A549 (cell line): Measurements from ENCODE around the gene AMDHD2. TPM values are rescaled to one million over a fixed set of nuclear protein-coding genes. Genes with fewer than 3 reads are reported as not detected.

Experiments
- ATAC-seq, 2 experiments: fragments of 200-7000 bp in 1 of 2; fragments of >200 bp in 1 of 2; cut with Nextera tagmentation in 1 of 2; cut with Tn5 transposase in 1 of 2; 3 replicates each; pipeline versions ENCODE4 v1.8.0 to v1.9.1; 2018 to 2020; ENCODE audit warnings: mild to moderate bottlenecking in 1 of 2, moderate library complexity in 1 of 2
- CTCF ChIA-PET: fragments of 300-600 bp; sonication (Branson Sonifier 250); formaldehyde crosslinking; extraction: SDS; loops from one replicate; lab custom pipeline; 2021; ENCODE audit warnings: antibody characterized with exemption, inconsistent platforms; lab: Yijun Ruan, JAX
- POLR2A ChIA-PET: fragments of 350-600 bp; formaldehyde crosslinking; extraction: SDS; loops from one replicate; lab custom pipeline; 2021; ENCODE audit warnings: antibody characterized with exemption, inconsistent platforms; lab: Yijun Ruan, JAX
- DNase-seq, 2 experiments: peaks; one replicate each; pipeline versions ENCODE4 v3.0.0 to v3.0.0-alpha.2; 2011 to 2016; ENCODE audit warnings: low read depth in 1 of 2, low spot score in 1 of 2
- FAIRE-seq: peaks from 2 replicates; lab custom pipeline; 2011; peaks lifted over from hg19 to GRCh38; lab: Jason Lieb, UNC
- H3K27ac ChIP-seq, 2 experiments: fragments of >200 bp; sonication (Bioruptor Twin); formaldehyde crosslinking; 3 replicates each; pipeline ENCODE4 v1.5.1; 2016 to 2017
- H3K4me1 ChIP-seq: fragments of >200 bp; sonication (Bioruptor Twin); formaldehyde crosslinking; 3 replicates; pipeline ENCODE4 v1.6.1; 2016
- H3K4me2 ChIP-seq: fragments of >200 bp; sonication (Bioruptor Twin); formaldehyde crosslinking; 3 replicates; pipeline ENCODE4 v1.6.1; 2016
- H3K4me3 ChIP-seq: fragments of >200 bp; sonication (Bioruptor Twin); formaldehyde crosslinking; 3 replicates; pipeline ENCODE4 v1.5.1; 2016
- H3K9me3 ChIP-seq: fragments of >200 bp; sonication (Bioruptor Twin); formaldehyde crosslinking; 3 replicates; pipeline ENCODE4 v1.6.1; 2016
- BCL3 ChIP-seq: fragments of >200 bp; sonication (Bioruptor Twin); formaldehyde crosslinking; IDR thresholded peaks from 3 replicates; pipeline ENCODE4 v1.6.1; 2016
- BHLHE40 ChIP-seq: IDR thresholded peaks from 2 replicates; pipeline ENCODE4 v1.6.1; 2012; ENCODE audit warnings: low read depth, low read length, inconsistent platforms
- CBX2 ChIP-seq: fragments of 200-600 bp; sonication (generic); IDR thresholded peaks from 2 replicates; pipeline ENCODE4 v1.6.1; 2016; ENCODE audit warnings: low read depth, mild to moderate bottlenecking, borderline replicate concordance
- CEBPB ChIP-seq, 2 experiments: fragments of >200 bp in 1 of 2; sonication (Bioruptor Twin) in 1 of 2; formaldehyde crosslinking in 1 of 2; IDR thresholded peaks; 2 replicates each; pipeline ENCODE4 v1.6.1; 2012 to 2016
- CHD2 ChIP-seq: fragments of 150-350 bp; IDR thresholded peaks from 2 replicates; pipeline ENCODE4 v1.6.1; 2014; ENCODE audit warnings: low read length; ENCODE audit not compliant: partially characterized antibody
- EHMT2 ChIP-seq: fragments of 200-600 bp; sonication (generic); IDR thresholded peaks from 2 replicates; pipeline ENCODE4 v1.6.1; 2016; ENCODE audit warnings: antibody characterized with exemption, low read depth, mild to moderate bottlenecking, moderate library complexity
- FOSL2 ChIP-seq, 2 experiments: fragments of 450-650 bp in 1 of 2; fragments of >200 bp in 1 of 2; sonication (Bioruptor Twin) in 1 of 2; formaldehyde crosslinking; IDR thresholded peaks; 2 replicates each; pipeline versions ENCODE4 v1.5.0 to v1.6.1; 2016 to 2020; ENCODE audit warnings: mild to moderate bottlenecking in 1 of 2, moderate library complexity in 1 of 2
- FOXS1 ChIP-seq: fragments of 250-450 bp; sonication (Bioruptor Pico); IDR thresholded peaks from 2 replicates; pipeline ENCODE4 v1.5.0; 2020; ENCODE audit warnings: mild to moderate bottlenecking, moderate library complexity
- GATA3 ChIP-seq: IDR thresholded peaks from 2 replicates; pipeline ENCODE4 v1.6.1; 2012; ENCODE audit warnings: borderline replicate concordance
- HES2 ChIP-seq: fragments of >200 bp; sonication (Bioruptor Twin); formaldehyde crosslinking; IDR thresholded peaks from 2 replicates; pipeline ENCODE4 v1.6.1; 2016
- HEYL ChIP-seq: fragments of 250-450 bp; sonication (Bioruptor Pico); IDR thresholded peaks from 2 replicates; pipeline ENCODE4 v1.8.0; 2021; ENCODE audit warnings: mild to moderate bottlenecking, moderate library complexity
- KDM1A ChIP-seq: fragments of 200-600 bp; sonication (generic); IDR thresholded peaks from 2 replicates; pipeline ENCODE4 v1.6.1; 2016; ENCODE audit warnings: low read depth, mild to moderate bottlenecking
- MAFK ChIP-seq: fragments of 450-650 bp; IDR thresholded peaks from 2 replicates; pipeline ENCODE4 v1.6.1; 2014; ENCODE audit not compliant: partially characterized antibody
- MAX ChIP-seq: IDR thresholded peaks from 2 replicates; pipeline ENCODE4 v1.6.1; 2012
- NFE2L2 ChIP-seq: fragments of 150-350 bp; conservative IDR thresholded peaks from 2 replicates; pipeline ENCODE4 v1.6.1; 2014; ENCODE audit warnings: low read length
- NPAS2 ChIP-seq: fragments of 250-450 bp; sonication (Bioruptor Pico); IDR thresholded peaks from 2 replicates; pipeline ENCODE4 v1.8.0; 2022; ENCODE audit warnings: mild to moderate bottlenecking, moderate library complexity, borderline replicate concordance
- NR3C1 ChIP-seq: fragments of >200 bp; sonication (Bioruptor Twin); formaldehyde crosslinking; IDR thresholded peaks from 3 replicates; pipeline ENCODE4 v1.6.1; 2017
- PBX3 ChIP-seq: IDR thresholded peaks from 2 replicates; pipeline ENCODE4 v1.6.1; 2012
- PHF8 ChIP-seq: fragments of 200-600 bp; sonication (generic); IDR thresholded peaks from 2 replicates; pipeline ENCODE4 v1.6.1; 2016; ENCODE audit warnings: low read depth, mild to moderate bottlenecking, antibody characterized with exemption, moderate library complexity, borderline replicate concordance
- POLR2A ChIP-seq: IDR thresholded peaks from 2 replicates; pipeline ENCODE4 v1.6.1; 2012; ENCODE audit warnings: mild to moderate bottlenecking, low read length
- POLR2AphosphoS2 ChIP-seq: conservative IDR thresholded peaks from 2 replicates; pipeline ENCODE4 v1.6.1; 2012; ENCODE audit warnings: low read length, improper control_type of control experiment, inconsistent platforms
- RAD21 ChIP-seq, 2 experiments: fragments of >200 bp in 1 of 2; sonication (Bioruptor Twin) in 1 of 2; formaldehyde crosslinking in 1 of 2; IDR thresholded peaks in 1 of 2; conservative IDR thresholded peaks in 1 of 2; 2 replicates in 1 of 2; 3 replicates in 1 of 2; pipeline ENCODE4 v1.6.1; 2012 to 2018; ENCODE audit warnings: inconsistent platforms in 1 of 2
- REST ChIP-seq: fragments of 200-600 bp; sonication (generic); IDR thresholded peaks from 2 replicates; pipeline ENCODE4 v1.6.1; 2016; ENCODE audit warnings: antibody characterized with exemption, mild to moderate bottlenecking, moderate library complexity
- RFX5 ChIP-seq: fragments of 450-650 bp; IDR thresholded peaks from 2 replicates; pipeline ENCODE4 v1.7.1; 2014; ENCODE audit warnings: antibody characterized with exemption, mild to moderate bottlenecking, moderate library complexity
- RNF2 ChIP-seq: fragments of 200-600 bp; sonication (generic); IDR thresholded peaks from 2 replicates; pipeline ENCODE4 v1.6.1; 2016; ENCODE audit warnings: low read depth, mild to moderate bottlenecking, antibody characterized with exemption, moderate library complexity, borderline replicate concordance
- SMC3 ChIP-seq: fragments of >200 bp; sonication (Bioruptor Twin); formaldehyde crosslinking; IDR thresholded peaks from 3 replicates; pipeline ENCODE4 v1.6.1; 2018; ENCODE audit warnings: inconsistent platforms
- TFCP2L1 ChIP-seq: fragments of 250-450 bp; sonication (Bioruptor Pico); IDR thresholded peaks from 2 replicates; pipeline ENCODE4 v1.5.0; 2021; ENCODE audit warnings: mild to moderate bottlenecking
- TP53 ChIP-seq: fragments of 250-450 bp; sonication (Bioruptor Pico); IDR thresholded peaks from 2 replicates; pipeline ENCODE4 v1.5.0; 2021; ENCODE audit warnings: mild to moderate bottlenecking, moderate library complexity
- USF2 ChIP-seq: fragments of 450-650 bp; IDR thresholded peaks from 2 replicates; pipeline ENCODE4 v1.6.1; 2014; ENCODE audit warnings: antibody characterized with exemption
- ZC3H11A ChIP-seq: fragments of 450-650 bp; IDR thresholded peaks from 2 replicates; pipeline ENCODE4 v1.6.1; 2014; ENCODE audit warnings: antibody characterized with exemption, mild to moderate bottlenecking
- ZFP36 ChIP-seq: fragments of 450-650 bp; IDR thresholded peaks from 2 replicates; pipeline ENCODE4 v1.6.1; 2014; ENCODE audit warnings: borderline replicate concordance; ENCODE audit not compliant: partially characterized antibody
- ZNF302 ChIP-seq: fragments of 250-450 bp; sonication (Bioruptor Pico); IDR thresholded peaks from 2 replicates; pipeline ENCODE4 v1.9.0; 2021; ENCODE audit warnings: inconsistent platforms, mild to moderate bottlenecking, moderate library complexity
- ZSCAN20 ChIP-seq: fragments of 250-450 bp; sonication (Bioruptor Pico); IDR thresholded peaks from 2 replicates; pipeline ENCODE4 v1.8.0; 2022; ENCODE audit warnings: mild to moderate bottlenecking, moderate library complexity
- WGBS: methylation state at CpG from one replicate; pipeline ENCODE4 v1.1.6; 2017; ENCODE audit errors: missing lambda C conversion rate; 5-methylcytosine and 5-hydroxymethylcytosine counted together
- polyA minus RNA-seq: library from RNA; depleted of rRNA, polyadenylated mRNA; stranded (reverse); fragments of >200 nt; gene quantifications from 2 replicates; pipeline ENCODE4 v1.2.3, GENCODE V29; 2011; rRNA and poly(A)+ RNA removed
- polyA plus RNA-seq, 4 experiments: library from polyadenylated mRNA; depleted of rRNA in 3 of 4; stranded (reverse); fragments of >200 nt; fragmentation: RNase III in 1 of 4; extraction: RNeasy Plus Mini Kit Qiagen cat#74134 plus additional on column Dnase treatment in 1 of 4; gene quantifications; 2 replicates in 3 of 4; 3 replicates in 1 of 4; pipeline ENCODE4 v1.2.3, GENCODE V29; 2011 to 2017

The AMDHD2 gene
- polyA plus RNA-seq (2011; rRNA removed) (5.2 and 6.6 TPM in 2 replicates), polyA plus RNA-seq (2017; fragmentation: RNase III; extraction: RNeasy Plus Mini Kit Qiagen cat#74134 plus additional on column Dnase treatment) (21.7 to 28.8 TPM (median 27.7 TPM) in 3 replicates), polyA minus RNA-seq (6.9 and 9.6 TPM in 2 replicates)
- polyA plus RNA-seq (2012; cell fraction: cytosol; rRNA removed): 22.2 and 28.7 TPM in 2 replicates
- 173 and 198 TPM in 2 replicates for polyA plus RNA-seq (2012; cell fraction: nucleus; rRNA removed)

GRCh38 chr16:2520097-2520783 lies at the start of gene AMDHD2:
AMDHD2 (plus strand) TSS chr16:2520371; CDS start chr16:2520459, 88 bp downstream.
- 7% methylated on average over 12 of the region's 83 CpGs for WGBS
- Histone ChIP-seq H3K27ac (peak within 1 kb of the TSS; percentile 71 to 96), H3K9me3 (no peaks in the 10 kb centered on the region), H3K4me3 (peak within 1 kb of the TSS; percentile 58), H3K4me2 (peak within 1 kb of the TSS; percentile 87), H3K4me1 (peaks cover 36% of the 10 kb centered on the region)
- ATAC-seq (peak; percentile 57 to 65), FAIRE-seq (no peak), DNase-seq (peak; percentile 91 to 93)
- CTCF ChIA-PET: interaction anchor here (0.5 to 3.6 kb wide), 4 partner anchors 10 to 214 kb away, joined by 3 to 13 read pairs (median 3); no protein-coding TSS in a partner anchor
- POLR2A ChIA-PET: interaction anchor here (1.2 to 2.8 kb wide), 2 partner anchors 12 to 365 kb away, joined by 4 to 21 read pairs; partner anchors contain the start of genes CEMP1 and TRAF7
- TF ChIP-seq RFX5 (no peak), NFE2L2 (no peak), HEYL (CRISPR knock-in tag) (no peak), BCL3 (0 out of 3 replicates have a peak, but pooled peaks have one; percentile 27), ZSCAN20 (CRISPR knock-in tag) (no peak), TFCP2L1 (CRISPR knock-in tag) (peak; percentile 74; the same call in 1 of the 2 replicates), RNF2 (no peak), HES2 (no peak), FOXS1 (no peak), TP53 (CRISPR knock-in tag) (no peak), FOSL2 (IDR thresholded peaks at IDR 0.05) (no peak), FOSL2 (CRISPR knock-in tag; IDR thresholded peaks at IDR 0.05) (peak; percentile 47), CEBPB (IDR thresholded peaks at IDR 0.05) (no peak), NPAS2 (CRISPR knock-in tag) (peak; percentile 93), MAFK (no peak), USF2 (peak; percentile 99), CBX2 (no peak), PBX3 (peak; percentile 93), CHD2 (peak; percentile 62), ZC3H11A (no peak), PHF8 (no peak), GATA3 (peak; percentile 57), ZFP36 (no peak), POLR2A (no peak), SMC3 (no peak), RAD21 (conservative IDR thresholded peaks at IDR 0.05 in 1 of 2, IDR thresholded peaks at IDR 0.05 in 1 of 2) (no peak), NR3C1 (no peak), REST (peak; percentile 58), BHLHE40 (peak; percentile 48), ZNF302 (CRISPR knock-in tag) (no peak), MAX (peak; percentile 87), POLR2AphosphoS2 (0 out of 2 replicates have a peak, but pooled peaks have one; percentile 89), EHMT2 (no peak), KDM1A (no peak)
